ENCODE results near the gene PEX14.

PEX14 gene

DNA sequence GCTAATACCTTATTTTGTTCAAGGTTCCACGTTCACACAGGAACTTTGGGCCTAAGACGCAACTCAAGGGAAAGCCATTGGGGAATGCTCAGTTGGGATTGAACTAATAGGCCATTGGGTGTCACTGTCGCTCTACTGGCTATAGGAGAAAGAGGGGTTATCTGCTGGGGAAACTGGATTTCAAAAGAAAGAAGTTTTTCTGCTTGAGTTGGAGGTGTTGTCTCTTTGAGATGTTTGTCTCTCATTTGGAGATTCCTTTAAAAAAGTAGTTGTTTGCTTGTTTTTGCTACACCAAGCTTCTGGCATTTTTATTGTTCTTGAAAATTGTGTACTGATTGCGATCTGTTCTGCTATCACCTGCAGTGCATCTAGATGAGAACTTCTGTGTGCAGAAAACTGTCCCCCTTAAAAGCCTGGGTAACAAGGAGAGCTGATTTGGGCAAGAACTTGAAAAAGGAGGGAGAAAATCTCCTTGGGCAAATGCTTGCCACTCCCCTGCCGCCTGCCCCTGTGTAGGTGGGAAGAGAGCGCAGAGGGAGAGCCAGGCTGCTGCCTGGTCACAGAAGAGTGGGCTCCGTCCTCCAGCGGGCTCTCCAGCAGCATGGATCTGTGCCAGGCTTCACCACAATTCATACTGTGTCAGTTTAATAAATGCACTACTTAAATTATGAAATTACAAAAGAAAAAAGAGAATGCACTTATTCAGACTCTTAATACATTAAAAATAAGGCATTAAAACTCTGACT lies 39.9 kb downstream of the PEX14 start:
- Histone ChIP-seq H3K27ac (ENCODE audit: low read depth, low read length, poor library complexity, severe bottlenecking) (no peak overlapping the region), H3K79me2 (ENCODE audit: insufficient read depth, low read length) (no peaks in the 10 kb centered on the region), H3K4me3 (ENCODE audit: low read depth, low read length, poor library complexity, severe bottlenecking) (no peak overlapping the region), H3K9me2 (ENCODE audit: low read depth, low read length) (no peaks in the 10 kb centered on the region), H3K9me3 (ENCODE audit: low read length) (no peaks in the 10 kb centered on the region), H3K4me2 (ENCODE audit: low read length) (no peak overlapping the region), H3K4me1 (ENCODE audit: insufficient read depth, low read length, severe bottlenecking) (peaks cover 12% of the 10 kb centered on the region), H2AFZ (ENCODE audit: low read length) (no peak overlapping the region), H3K36me3 (ENCODE audit: insufficient read depth, low read length) (no peaks in the 10 kb centered on the region; the same call in 1 of the 2 replicates), H3F3A (ENCODE audit: insufficient read depth, low read length) (no peaks in the 10 kb centered on the region), H3K27me3 (ENCODE audit: insufficient read depth, low read length) (no peaks in the 10 kb centered on the region), H4K20me1 (ENCODE audit: insufficient read depth, low read length) (peaks cover 6% of the 10 kb centered on the region), H3K9ac (ENCODE audit: low read length) (no peak overlapping the region)
- TF ChIP-seq, protein P1, sequence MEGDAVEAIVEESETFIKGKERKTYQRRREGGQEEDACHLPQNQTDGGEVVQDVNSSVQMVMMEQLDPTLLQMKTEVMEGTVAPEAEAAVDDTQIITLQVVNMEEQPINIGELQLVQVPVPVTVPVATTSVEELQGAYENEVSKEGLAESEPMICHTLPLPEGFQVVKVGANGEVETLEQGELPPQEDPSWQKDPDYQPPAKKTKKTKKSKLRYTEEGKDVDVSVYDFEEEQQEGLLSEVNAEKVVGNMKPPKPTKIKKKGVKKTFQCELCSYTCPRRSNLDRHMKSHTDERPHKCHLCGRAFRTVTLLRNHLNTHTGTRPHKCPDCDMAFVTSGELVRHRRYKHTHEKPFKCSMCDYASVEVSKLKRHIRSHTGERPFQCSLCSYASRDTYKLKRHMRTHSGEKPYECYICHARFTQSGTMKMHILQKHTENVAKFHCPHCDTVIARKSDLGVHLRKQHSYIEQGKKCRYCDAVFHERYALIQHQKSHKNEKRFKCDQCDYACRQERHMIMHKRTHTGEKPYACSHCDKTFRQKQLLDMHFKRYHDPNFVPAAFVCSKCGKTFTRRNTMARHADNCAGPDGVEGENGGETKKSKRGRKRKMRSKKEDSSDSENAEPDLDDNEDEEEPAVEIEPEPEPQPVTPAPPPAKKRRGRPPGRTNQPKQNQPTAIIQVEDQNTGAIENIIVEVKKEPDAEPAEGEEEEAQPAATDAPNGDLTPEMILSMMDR (IDR thresholded peaks at IDR 0.05; ENCODE audit: low read length): peak; percentile 40; the same call in 1 of the 2 replicates
- TF ChIP-seq EZH2 (IDR thresholded peaks at IDR 0.05; ENCODE audit: borderline replicate concordance, low read length): no peak

DNA sequence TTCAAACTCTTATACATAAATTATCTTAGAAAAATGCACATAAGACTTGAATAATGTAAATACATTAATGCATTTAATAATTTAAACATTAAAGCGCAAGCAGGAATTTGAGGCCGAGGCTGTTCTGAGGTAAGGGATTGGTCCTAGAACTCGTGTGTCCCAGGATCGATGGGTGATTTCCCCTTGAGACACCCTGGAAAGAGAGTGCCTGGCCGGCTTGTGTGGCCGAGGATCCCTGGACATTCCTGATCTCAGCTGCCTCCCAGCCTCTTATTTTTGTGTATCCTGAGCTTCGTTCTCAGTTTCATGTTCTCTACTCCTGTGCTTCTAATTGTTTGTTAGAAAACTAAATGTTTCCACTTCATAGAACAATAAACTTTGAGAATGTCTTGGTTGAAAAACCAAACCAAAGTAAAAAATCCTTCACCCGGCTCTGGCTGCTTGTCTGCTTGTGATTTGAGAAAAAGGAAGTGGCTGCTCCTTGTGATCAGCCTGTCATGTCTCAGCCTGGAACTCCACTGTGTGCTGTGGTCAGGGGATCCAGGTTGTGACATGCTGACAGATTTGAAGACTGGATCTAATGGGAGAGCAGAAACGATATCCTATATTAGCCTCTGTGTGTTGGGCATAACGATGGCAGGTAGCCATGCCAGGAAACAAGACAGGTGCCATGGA lies 40.7 kb downstream of the PEX14 start:
- Histone ChIP-seq H3K4me1 (ENCODE audit: insufficient read depth, low read length, severe bottlenecking) (peaks cover 11% of the 10 kb centered on the region), H3K27ac (ENCODE audit: low read depth, low read length, poor library complexity, severe bottlenecking) (no peak overlapping the region), H3F3A (ENCODE audit: insufficient read depth, low read length) (no peaks in the 10 kb centered on the region), H3K9me3 (ENCODE audit: low read length) (no peaks in the 10 kb centered on the region), H4K20me1 (ENCODE audit: insufficient read depth, low read length) (peaks cover 4% of the 10 kb centered on the region; the same call in 1 of the 2 replicates), H2AFZ (ENCODE audit: low read length) (no peak overlapping the region), H3K27me3 (ENCODE audit: insufficient read depth, low read length) (no peaks in the 10 kb centered on the region), H3K9me2 (ENCODE audit: low read depth, low read length) (no peaks in the 10 kb centered on the region), H3K4me2 (ENCODE audit: low read length) (no peak overlapping the region), H3K9ac (ENCODE audit: low read length) (no peak overlapping the region), H3K36me3 (ENCODE audit: insufficient read depth, low read length) (no peaks in the 10 kb centered on the region; the same call in 1 of the 2 replicates), H3K79me2 (ENCODE audit: insufficient read depth, low read length) (no peaks in the 10 kb centered on the region), H3K4me3 (ENCODE audit: low read depth, low read length, poor library complexity, severe bottlenecking) (no peak overlapping the region)
- TF ChIP-seq, protein P1 (IDR thresholded peaks at IDR 0.05; ENCODE audit: low read length): no peak
- no peak for TF ChIP-seq EZH2 (IDR thresholded peaks at IDR 0.05; ENCODE audit: borderline replicate concordance, low read length)

DNA sequence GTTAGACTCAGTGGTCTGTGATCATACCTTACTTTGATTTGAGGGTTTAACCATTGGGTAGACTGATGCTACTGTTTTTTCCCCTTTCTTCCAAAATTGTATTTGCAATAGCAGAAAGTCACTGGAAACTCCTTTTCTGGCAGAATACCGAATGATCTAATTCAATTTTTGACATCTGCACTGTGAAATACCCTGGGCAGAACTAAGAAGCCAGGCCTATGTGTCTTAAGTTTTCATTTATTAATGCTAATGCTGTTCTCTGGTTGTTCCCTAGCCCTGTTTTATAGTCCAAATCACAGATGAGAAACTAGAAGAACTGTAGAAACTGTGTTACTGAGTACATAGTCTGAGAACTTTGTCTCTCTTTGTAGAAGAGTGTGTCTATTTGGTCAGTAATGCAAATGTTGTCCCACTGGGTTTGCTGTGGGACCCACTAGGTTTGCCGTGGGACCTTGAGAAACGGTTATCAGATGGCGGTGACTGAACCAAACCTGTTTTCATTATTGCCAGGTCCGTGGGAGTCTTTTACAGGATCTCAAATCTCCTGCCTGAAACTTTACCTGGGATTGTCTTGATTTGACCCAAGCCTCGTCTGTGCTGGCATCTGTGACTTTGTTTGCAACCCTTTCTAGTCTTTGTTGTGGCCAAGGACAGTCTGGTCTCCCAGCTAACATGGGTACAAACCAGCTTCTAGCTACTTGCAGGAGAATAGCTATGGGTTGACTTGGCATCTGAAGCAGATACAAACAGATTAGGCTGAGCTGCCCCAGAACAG lies 41.4 kb downstream of the PEX14 start:
- Histone ChIP-seq H3K4me2 (ENCODE audit: low read length) (no peak overlapping the region), H3K4me1 (ENCODE audit: insufficient read depth, low read length, severe bottlenecking) (peaks cover 7% of the 10 kb centered on the region), H2AFZ (ENCODE audit: low read length) (no peak overlapping the region), H3K9me3 (ENCODE audit: low read length) (no peaks in the 10 kb centered on the region), H4K20me1 (ENCODE audit: insufficient read depth, low read length) (peaks cover 4% of the 10 kb centered on the region; the same call in 1 of the 2 replicates), H3K27me3 (ENCODE audit: insufficient read depth, low read length) (no peaks in the 10 kb centered on the region), H3F3A (ENCODE audit: insufficient read depth, low read length) (no peaks in the 10 kb centered on the region), H3K79me2 (ENCODE audit: insufficient read depth, low read length) (no peaks in the 10 kb centered on the region), H3K4me3 (ENCODE audit: low read depth, low read length, poor library complexity, severe bottlenecking) (no peak overlapping the region), H3K9me2 (ENCODE audit: low read depth, low read length) (no peaks in the 10 kb centered on the region), H3K36me3 (ENCODE audit: insufficient read depth, low read length) (no peaks in the 10 kb centered on the region; the same call in 1 of the 2 replicates), H3K9ac (ENCODE audit: low read length) (no peak overlapping the region), H3K27ac (ENCODE audit: low read depth, low read length, poor library complexity, severe bottlenecking) (no peak overlapping the region)
- TF ChIP-seq, protein P1 (IDR thresholded peaks at IDR 0.05; ENCODE audit: low read length): no peak
- no peak for TF ChIP-seq EZH2 (IDR thresholded peaks at IDR 0.05; ENCODE audit: borderline replicate concordance, low read length)
